ENCODE measurements around the gene OR52H1.

DNA sequence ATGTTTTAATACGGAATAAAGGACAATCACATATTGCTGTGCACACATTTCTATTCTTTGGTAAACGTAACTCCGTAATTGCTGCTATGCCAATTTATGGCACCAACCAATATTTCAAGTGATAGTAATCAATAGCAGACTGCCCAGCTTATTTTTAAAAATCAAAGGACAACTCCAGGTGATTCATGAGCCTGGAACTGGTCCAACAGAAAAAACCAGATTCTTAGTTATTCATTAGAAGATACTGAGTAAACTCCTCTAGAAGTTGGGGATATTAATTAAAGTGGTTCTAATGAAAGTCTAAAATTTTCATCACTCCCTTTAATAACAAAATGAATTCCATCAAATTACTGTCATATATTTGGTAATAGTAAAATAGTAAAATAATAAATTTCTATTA lies 9.4 kb upstream of the OR52H1 start:
- TF ChIP-seq TOX (CRISPR knock-in tag; IDR thresholded peaks at IDR 0.05; ENCODE audit: borderline replicate concordance) (no peak), GLIS3 (CRISPR knock-in tag; IDR thresholded peaks at IDR 0.05) (no peak), ARNTL (CRISPR knock-in tag; IDR thresholded peaks at IDR 0.05; ENCODE audit: borderline replicate concordance, low read depth) (no peak), PPARA (CRISPR knock-in tag; IDR thresholded peaks at IDR 0.05; ENCODE audit: borderline replicate concordance) (no peak), BACH2 (CRISPR knock-in tag; IDR thresholded peaks at IDR 0.05; ENCODE audit: borderline replicate concordance) (no peak), ZNF70 (CRISPR knock-in tag; IDR thresholded peaks at IDR 0.05) (no peak), ZFP30 (CRISPR knock-in tag; IDR thresholded peaks at IDR 0.05) (no peak), ZFP3 (CRISPR knock-in tag; IDR thresholded peaks at IDR 0.05) (no peak), RARB (CRISPR knock-in tag; IDR thresholded peaks at IDR 0.05) (no peak), SNAI2 (CRISPR knock-in tag; IDR thresholded peaks at IDR 0.05) (no peak)
- TF ChIP-seq, protein P1, sequence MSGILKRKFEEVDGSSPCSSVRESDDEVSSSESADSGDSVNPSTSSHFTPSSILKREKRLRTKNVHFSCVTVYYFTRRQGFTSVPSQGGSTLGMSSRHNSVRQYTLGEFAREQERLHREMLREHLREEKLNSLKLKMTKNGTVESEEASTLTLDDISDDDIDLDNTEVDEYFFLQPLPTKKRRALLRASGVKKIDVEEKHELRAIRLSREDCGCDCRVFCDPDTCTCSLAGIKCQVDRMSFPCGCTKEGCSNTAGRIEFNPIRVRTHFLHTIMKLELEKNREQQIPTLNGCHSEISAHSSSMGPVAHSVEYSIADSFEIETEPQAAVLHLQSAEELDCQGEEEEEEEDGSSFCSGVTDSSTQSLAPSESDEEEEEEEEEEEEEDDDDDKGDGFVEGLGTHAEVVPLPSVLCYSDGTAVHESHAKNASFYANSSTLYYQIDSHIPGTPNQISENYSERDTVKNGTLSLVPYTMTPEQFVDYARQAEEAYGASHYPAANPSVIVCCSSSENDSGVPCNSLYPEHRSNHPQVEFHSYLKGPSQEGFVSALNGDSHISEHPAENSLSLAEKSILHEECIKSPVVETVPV (CRISPR knock-in tag; IDR thresholded peaks at IDR 0.05) = no peak
- TF ChIP-seq, protein P2, sequence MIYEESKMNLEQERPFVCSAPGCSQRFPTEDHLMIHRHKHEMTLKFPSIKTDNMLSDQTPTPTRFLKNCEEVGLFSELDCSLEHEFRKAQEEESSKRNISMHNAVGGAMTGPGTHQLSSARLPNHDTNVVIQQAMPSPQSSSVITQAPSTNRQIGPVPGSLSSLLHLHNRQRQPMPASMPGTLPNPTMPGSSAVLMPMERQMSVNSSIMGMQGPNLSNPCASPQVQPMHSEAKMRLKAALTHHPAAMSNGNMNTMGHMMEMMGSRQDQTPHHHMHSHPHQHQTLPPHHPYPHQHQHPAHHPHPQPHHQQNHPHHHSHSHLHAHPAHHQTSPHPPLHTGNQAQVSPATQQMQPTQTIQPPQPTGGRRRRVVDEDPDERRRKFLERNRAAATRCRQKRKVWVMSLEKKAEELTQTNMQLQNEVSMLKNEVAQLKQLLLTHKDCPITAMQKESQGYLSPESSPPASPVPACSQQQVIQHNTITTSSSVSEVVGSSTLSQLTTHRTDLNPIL (CRISPR knock-in tag; IDR thresholded peaks at IDR 0.05; ENCODE audit: low read depth) = no peak
- TF ChIP-seq, protein P3, sequence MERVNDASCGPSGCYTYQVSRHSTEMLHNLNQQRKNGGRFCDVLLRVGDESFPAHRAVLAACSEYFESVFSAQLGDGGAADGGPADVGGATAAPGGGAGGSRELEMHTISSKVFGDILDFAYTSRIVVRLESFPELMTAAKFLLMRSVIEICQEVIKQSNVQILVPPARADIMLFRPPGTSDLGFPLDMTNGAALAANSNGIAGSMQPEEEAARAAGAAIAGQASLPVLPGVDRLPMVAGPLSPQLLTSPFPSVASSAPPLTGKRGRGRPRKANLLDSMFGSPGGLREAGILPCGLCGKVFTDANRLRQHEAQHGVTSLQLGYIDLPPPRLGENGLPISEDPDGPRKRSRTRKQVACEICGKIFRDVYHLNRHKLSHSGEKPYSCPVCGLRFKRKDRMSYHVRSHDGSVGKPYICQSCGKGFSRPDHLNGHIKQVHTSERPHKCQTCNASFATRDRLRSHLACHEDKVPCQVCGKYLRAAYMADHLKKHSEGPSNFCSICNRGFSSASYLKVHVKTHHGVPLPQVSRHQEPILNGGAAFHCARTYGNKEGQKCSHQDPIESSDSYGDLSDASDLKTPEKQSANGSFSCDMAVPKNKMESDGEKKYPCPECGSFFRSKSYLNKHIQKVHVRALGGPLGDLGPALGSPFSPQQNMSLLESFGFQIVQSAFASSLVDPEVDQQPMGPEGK (CRISPR knock-in tag; IDR thresholded peaks at IDR 0.05; ENCODE audit: borderline replicate concordance) = no peak

Measured in SK-N-SH treated with all-trans-retinoic acid at 6 μM for 48 hours (cell line).